Measurements from ENCODE around the gene TIAM1.

Gene TIAM1

GRCh38 chr21:31331231-31331630, 12.8 kb downstream of the TIAM1 start:
- DNase-seq = peak; percentile 24

- DNase-seq = no peak
These were observed 13.9 kb downstream of the TIAM1 start for GRCh38 chr21:31330144-31330483.

GRCh38 chr21:31329456-31330143, 14.5 kb downstream of the TIAM1 start:
- DNase-seq = no peak

GRCh38 chr21:31326522-31327242, 17.4 kb downstream of the TIAM1 start:
- DNase-seq = peak; percentile 76

GRCh38 chr21:31318971-31319370, 25.1 kb downstream of the TIAM1 start:
- no peak for DNase-seq

GRCh38 chr21:31317688-31318087, 26.4 kb downstream of the TIAM1 start:
- DNase-seq = no peak

GRCh38 chr21:31316488-31317169, 27.4 kb downstream of the TIAM1 start:
- no peak for DNase-seq

GRCh38 chr21:31316072-31316471, 28.0 kb downstream of the TIAM1 start:
- DNase-seq = no peak

- peak; percentile 23 for DNase-seq
These were observed 33.3 kb downstream of the TIAM1 start for GRCh38 chr21:31310750-31311149.

- DNase-seq = no peak
These were observed 35.5 kb downstream of the TIAM1 start for GRCh38 chr21:31308584-31308983.

GRCh38 chr21:31305888-31306287, 38.2 kb downstream of the TIAM1 start:
- DNase-seq = no peak

GRCh38 chr21:31299291-31300147, 44.5 kb downstream of the TIAM1 start:
- DNase-seq = no peak

- DNase-seq = no peak
These were observed 45.3 kb downstream of the TIAM1 start for GRCh38 chr21:31298618-31299269.

- no peak for DNase-seq
These were observed 46.3 kb downstream of the TIAM1 start for GRCh38 chr21:31297806-31298205.

GRCh38 chr21:31295676-31296075, 48.4 kb downstream of the TIAM1 start:
- DNase-seq = no peak

- DNase-seq = no peak
These were observed 49.4 kb downstream of the TIAM1 start for GRCh38 chr21:31294691-31295090.

GRCh38 chr21:31293986-31294385, 50.1 kb downstream of the TIAM1 start:
- DNase-seq = peak; percentile 93

- no peak for DNase-seq
These were observed 53.3 kb downstream of the TIAM1 start for GRCh38 chr21:31290765-31291164.

- DNase-seq = no peak
These were observed 54.4 kb downstream of the TIAM1 start for GRCh38 chr21:31289702-31290101.

- no peak for DNase-seq
These were observed 55.9 kb downstream of the TIAM1 start for GRCh38 chr21:31288191-31288590.

GRCh38 chr21:31287201-31287600, 56.9 kb downstream of the TIAM1 start:
- no peak for DNase-seq

GRCh38 chr21:31286621-31287020, 57.4 kb downstream of the TIAM1 start:
- no peak for DNase-seq

Measured in fibroblast of skin of abdomen (primary cell).